ENCODE results near the gene S1PR1. TPM values are rescaled to one million over a fixed set of nuclear protein-coding genes. Genes with fewer than 3 reads are reported as not detected.
"Not testable (repeated sequence)": the region's sequence is repeated elsewhere in the genome, so short reads cannot be mapped to it uniquely, and the experiment has no call there.

Gene S1PR1
- 100 to 1,000 TPM in 1 of 2 donors, 10 to 100 TPM in 1; 92.2 to 125 TPM for total RNA-seq

DNA sequence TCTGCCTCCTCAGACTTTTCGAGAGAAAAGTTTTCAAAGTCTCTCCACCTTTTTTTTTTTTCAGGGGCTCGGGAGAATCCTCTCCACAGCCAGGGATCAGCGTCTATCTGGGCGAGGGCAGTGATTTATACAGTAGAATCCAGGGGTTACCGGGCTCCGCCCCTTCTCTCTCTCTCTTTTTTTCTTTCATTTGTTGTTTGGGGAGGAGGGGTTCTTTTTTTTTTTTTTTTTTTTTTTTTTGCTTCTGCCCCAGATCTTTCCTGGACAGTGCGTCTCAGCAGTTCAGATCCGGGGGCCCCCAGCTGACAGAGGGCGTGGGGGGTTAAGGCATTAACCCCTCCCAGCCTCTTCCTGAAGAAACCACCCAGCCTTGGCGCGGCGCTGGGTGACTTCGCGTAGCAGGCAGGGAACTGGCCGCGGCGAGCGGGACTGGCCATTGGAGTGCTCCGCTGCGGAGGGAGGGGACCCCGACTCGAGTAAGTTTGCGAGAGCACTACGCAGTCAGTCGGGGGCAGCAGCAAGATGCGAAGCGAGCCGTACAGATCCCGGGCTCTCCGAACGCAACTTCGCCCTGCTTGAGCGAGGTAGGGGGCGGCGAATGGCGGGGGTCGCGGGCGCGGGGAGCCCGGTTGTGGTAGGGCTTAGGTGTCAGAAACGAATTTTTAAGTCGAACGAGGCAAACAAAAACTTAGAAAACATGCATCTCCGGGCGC lies at the start of gene S1PR1:
S1PR1 (plus strand) TSS at position 504 of the 713 bp plus-strand sequence. CDS start 1,966 bp downstream, outside the sequence.
- H3K4me3 ChIP-seq, result peak within 1 kb of the TSS; percentile 65 to 75
- peak; percentile 81 for DNase-seq (ENCODE audit: low spot score)
- H3K27ac ChIP-seq, result peak within 1 kb of the TSS; percentile 88 to 95
- peaks cover 14% of the 10 kb centered on the region for H3K36me3 ChIP-seq
- TF ChIP-seq, protein P1, sequence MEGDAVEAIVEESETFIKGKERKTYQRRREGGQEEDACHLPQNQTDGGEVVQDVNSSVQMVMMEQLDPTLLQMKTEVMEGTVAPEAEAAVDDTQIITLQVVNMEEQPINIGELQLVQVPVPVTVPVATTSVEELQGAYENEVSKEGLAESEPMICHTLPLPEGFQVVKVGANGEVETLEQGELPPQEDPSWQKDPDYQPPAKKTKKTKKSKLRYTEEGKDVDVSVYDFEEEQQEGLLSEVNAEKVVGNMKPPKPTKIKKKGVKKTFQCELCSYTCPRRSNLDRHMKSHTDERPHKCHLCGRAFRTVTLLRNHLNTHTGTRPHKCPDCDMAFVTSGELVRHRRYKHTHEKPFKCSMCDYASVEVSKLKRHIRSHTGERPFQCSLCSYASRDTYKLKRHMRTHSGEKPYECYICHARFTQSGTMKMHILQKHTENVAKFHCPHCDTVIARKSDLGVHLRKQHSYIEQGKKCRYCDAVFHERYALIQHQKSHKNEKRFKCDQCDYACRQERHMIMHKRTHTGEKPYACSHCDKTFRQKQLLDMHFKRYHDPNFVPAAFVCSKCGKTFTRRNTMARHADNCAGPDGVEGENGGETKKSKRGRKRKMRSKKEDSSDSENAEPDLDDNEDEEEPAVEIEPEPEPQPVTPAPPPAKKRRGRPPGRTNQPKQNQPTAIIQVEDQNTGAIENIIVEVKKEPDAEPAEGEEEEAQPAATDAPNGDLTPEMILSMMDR (IDR thresholded peaks at IDR 0.05), result no peak
- H3K9me3 ChIP-seq, result no peaks in the 10 kb centered on the region
- H3K4me1 ChIP-seq, result peaks cover 0 to 42% of the 10 kb centered on the region in 2 donors
- H3K27me3 ChIP-seq, result no peaks in the 10 kb centered on the region

DNA sequence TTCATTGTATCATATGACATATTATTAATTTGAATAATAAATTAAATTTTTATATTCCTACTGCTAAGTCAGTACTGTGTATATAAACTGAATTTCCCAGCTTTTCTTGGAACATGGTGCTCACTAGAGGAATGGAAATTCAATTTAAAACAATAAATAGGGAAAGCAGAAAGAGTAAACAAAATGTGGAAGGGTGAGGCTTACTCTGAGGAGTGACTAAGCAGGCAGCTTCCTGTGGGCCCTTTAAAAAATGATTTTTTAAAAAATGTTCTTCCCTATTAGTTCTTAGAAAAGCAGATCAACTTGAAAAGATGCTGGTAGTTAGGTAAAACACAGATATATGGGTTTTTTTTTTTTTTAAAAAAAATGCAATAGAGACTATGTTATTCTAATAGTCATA lies 49.5 kb upstream of the S1PR1 start:
- H3K27me3 ChIP-seq, result no peaks in the 10 kb centered on the region
- H3K4me3 ChIP-seq, result no peak overlapping the region
- peak overlapping the region; percentile 58 to 61 for H3K27ac ChIP-seq
- TF ChIP-seq, protein P1 (IDR thresholded peaks at IDR 0.05), result no peak
- peaks cover 0 to 6% of the 10 kb centered on the region in 2 donors for H3K4me1 ChIP-seq
- no peak for DNase-seq (ENCODE audit: low spot score)
- H3K36me3 ChIP-seq, result no peaks in the 10 kb centered on the region
- no peaks in the 10 kb centered on the region for H3K9me3 ChIP-seq

DNA sequence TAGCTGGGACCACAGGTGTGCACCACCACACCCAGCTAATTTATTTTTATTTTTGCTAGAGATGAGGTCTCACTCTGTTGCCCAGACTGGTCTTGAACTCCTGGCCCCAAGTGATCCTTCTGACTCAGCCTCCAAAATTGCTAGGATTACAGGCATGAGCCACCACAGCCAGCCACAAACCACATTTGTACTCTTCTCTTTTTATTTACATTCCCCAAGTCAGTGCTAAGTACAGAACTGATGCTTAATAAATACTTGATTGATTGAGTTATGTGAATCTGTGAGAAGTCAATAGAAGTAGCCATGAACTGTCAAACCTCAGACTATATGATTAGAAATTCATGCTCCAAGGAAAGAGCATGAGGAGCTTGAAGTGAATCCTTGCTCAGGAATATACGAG lies 48.5 kb upstream of the S1PR1 start:
- Histone ChIP-seq H3K27ac (peak overlapping the region in 1 of 2 donors; percentile 17), H3K4me3 (no peak overlapping the region)
- TF ChIP-seq, protein P1 (IDR thresholded peaks at IDR 0.05), result no peak

DNA sequence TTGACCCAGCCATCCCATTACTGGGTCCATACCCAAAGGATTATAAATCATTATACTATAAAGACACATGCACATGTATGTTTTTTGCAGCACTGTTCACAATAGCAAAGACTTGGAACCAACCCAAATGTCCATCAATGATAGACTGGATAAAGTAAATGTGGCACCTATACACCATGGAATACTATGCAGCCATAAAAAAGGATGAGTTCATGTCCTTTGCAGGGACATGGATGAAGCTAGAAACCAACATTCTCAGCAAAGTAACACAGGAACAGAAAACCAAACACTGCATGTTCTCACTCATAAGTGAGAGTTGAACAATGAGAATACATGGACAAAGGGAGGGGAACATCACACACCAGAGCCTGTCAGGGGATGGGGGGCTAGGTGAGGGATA lies 47.9 kb upstream of the S1PR1 start:
- H3K27ac ChIP-seq; H3K4me1 ChIP-seq; DNase-seq (ENCODE audit: low spot score); H3K4me3 ChIP-seq; H3K9me3 ChIP-seq; H3K27me3 ChIP-seq; H3K36me3 ChIP-seq: not testable (repeated sequence)

More for the DNA sequence above, 48.5 kb upstream of the S1PR1 start:
- Histone ChIP-seq H3K4me1 (peaks cover 0 to 5% of the 10 kb centered on the region in 2 donors), H3K9me3 (no peaks in the 10 kb centered on the region), H3K27me3 (no peaks in the 10 kb centered on the region), H3K36me3 (no peaks in the 10 kb centered on the region)
- no peak for DNase-seq (ENCODE audit: low spot score)

DNA sequence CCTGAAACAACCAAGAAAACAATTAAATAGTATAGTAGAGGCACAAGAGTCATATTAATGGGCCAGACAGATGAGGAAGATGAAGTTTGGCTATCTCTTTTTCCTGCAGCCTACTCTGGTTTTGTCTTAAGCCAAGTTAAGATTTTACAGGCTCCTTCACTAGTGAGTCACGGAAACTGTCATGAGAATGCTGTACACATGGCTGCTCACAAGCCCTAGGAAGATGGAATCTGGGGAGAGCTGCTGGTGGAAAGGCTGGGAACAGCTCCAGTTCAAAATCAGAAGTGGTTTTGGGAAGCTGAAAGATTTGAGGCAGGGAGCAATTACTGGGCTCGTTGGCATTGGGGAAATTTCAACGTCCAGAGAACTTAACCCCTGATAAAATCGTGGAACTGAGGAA lies 46.4 kb upstream of the S1PR1 start:
- Histone ChIP-seq H3K36me3 (no peaks in the 10 kb centered on the region), H3K9me3 (no peaks in the 10 kb centered on the region), H3K27me3 (no peaks in the 10 kb centered on the region), H3K4me1 (no peaks in the 10 kb centered on the region), H3K4me3 (no peak overlapping the region), H3K27ac (peak overlapping the region in 1 of 2 donors; percentile 58)
- TF ChIP-seq, protein P1 (IDR thresholded peaks at IDR 0.05), result no peak
- no peak for DNase-seq (ENCODE audit: low spot score)

DNA sequence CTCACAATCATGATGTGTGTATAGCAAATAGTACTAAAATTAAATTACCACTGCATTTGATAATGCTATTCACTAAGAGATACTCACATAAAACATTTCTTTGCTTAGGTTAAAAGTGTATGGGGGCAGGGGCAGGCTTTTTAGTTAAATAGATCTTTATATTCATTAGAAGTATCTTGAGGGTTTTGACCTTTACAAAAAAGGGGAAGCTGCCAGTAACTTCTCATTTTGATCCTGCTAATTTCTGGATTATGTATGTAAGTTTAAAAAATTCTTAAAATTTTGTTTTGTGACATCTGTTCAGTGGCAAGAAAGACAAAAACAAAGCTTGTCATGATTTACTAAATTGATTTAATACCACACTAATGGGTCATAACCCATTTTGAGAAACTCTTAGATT lies 45.8 kb upstream of the S1PR1 start:
- no peaks in the 10 kb centered on the region for H3K4me1 ChIP-seq
- TF ChIP-seq, protein P1 (IDR thresholded peaks at IDR 0.05), result no peak
- DNase-seq (ENCODE audit: low spot score), result no peak
- H3K9me3 ChIP-seq, result no peaks in the 10 kb centered on the region
- no peak overlapping the region for H3K27ac ChIP-seq
- no peaks in the 10 kb centered on the region for H3K27me3 ChIP-seq
- no peak overlapping the region for H3K4me3 ChIP-seq
- H3K36me3 ChIP-seq, result no peaks in the 10 kb centered on the region

Data from right atrium auricular region (tissue), 2 donors.